Loucy (cell line): ENCODE measurements around the gene TSPAN10.

ENCODE experiments used
- H2AFZ ChIP-seq: fragments of 200-600 bp; sonication (generic); 2 replicates; pipeline ENCODE4 v1.6.0; 2016; ENCODE audit warnings: antibody characterized with exemption, mild to moderate bottlenecking, low read length, moderate library complexity
- H3F3A ChIP-seq: fragments of 200-600 bp; 2 replicates; pipeline ENCODE4 v1.6.0; 2016; ENCODE audit warnings: antibody characterized with exemption, low read depth, mild to moderate bottlenecking
- H3K27me3 ChIP-seq: fragments of 200-600 bp; sonication (generic); 2 replicates; pipeline ENCODE4 v1.6.1; 2014; ENCODE audit warnings: low read length, mild to moderate bottlenecking; ENCODE audit not compliant: insufficient read depth, poor library complexity, severe bottlenecking
- H3K36me3 ChIP-seq: fragments of 200-600 bp; sonication (generic); 2 replicates; pipeline ENCODE4 v1.6.1; 2016; ENCODE audit warnings: low read length; ENCODE audit not compliant: insufficient read depth
- H3K4me1 ChIP-seq: fragments of 200-600 bp; sonication (generic); 2 replicates; pipeline ENCODE4 v1.5.1; 2014; ENCODE audit warnings: low read length, mild to moderate bottlenecking; ENCODE audit not compliant: insufficient read depth, poor library complexity, severe bottlenecking
- H3K4me2 ChIP-seq: fragments of 200-600 bp; sonication (generic); 2 replicates; pipeline ENCODE4 v1.6.0; 2014; ENCODE audit warnings: antibody characterized with exemption, low read length, low read depth, mild to moderate bottlenecking; ENCODE audit not compliant: poor library complexity, severe bottlenecking
- H3K4me3 ChIP-seq: fragments of 200-600 bp; sonication (generic); 2 replicates; pipeline ENCODE4 v1.5.1; 2014; ENCODE audit warnings: low read length, mild to moderate bottlenecking, mixed read lengths; ENCODE audit not compliant: poor library complexity, severe bottlenecking
- H3K79me2 ChIP-seq: fragments of 200-600 bp; sonication (generic); 2 replicates; pipeline ENCODE4 v1.6.1; 2014; ENCODE audit warnings: low read length; ENCODE audit not compliant: insufficient read depth
- H3K9ac ChIP-seq: fragments of 200-600 bp; sonication (generic); 2 replicates; pipeline ENCODE4 v1.6.0; 2014; ENCODE audit warnings: mild to moderate bottlenecking, low read depth, low read length, moderate library complexity; ENCODE audit not compliant: poor library complexity, severe bottlenecking
- H3K9me2 ChIP-seq: fragments of 200-600 bp; sonication (generic); replicated peaks from 2 replicates; pipeline ENCODE4 v1.6.1; 2016; ENCODE audit warnings: low read depth, low read length, mixed read lengths
- H3K9me3 ChIP-seq: fragments of 200-600 bp; sonication (generic); 2 replicates; pipeline ENCODE4 v1.6.1; 2014; ENCODE audit warnings: mild to moderate bottlenecking, antibody characterized with exemption, low read length, low read depth; ENCODE audit not compliant: insufficient read depth
- H4K20me1 ChIP-seq: fragments of 200-600 bp; sonication (generic); 2 replicates; pipeline ENCODE4 v1.6.0; 2014; ENCODE audit warnings: antibody characterized with exemption, low read length, mild to moderate bottlenecking; ENCODE audit not compliant: insufficient read depth, poor library complexity, severe bottlenecking
- EZH2phosphoT487 ChIP-seq: fragments of 200-600 bp; IDR thresholded peaks from 2 replicates; pipeline ENCODE4 v1.6.1; 2018; ENCODE audit warnings: antibody characterized with exemption, mild to moderate bottlenecking, moderate library complexity, borderline replicate concordance
- TF ChIP-seq, protein P1 (sequence below): fragments of 200-600 bp; sonication (generic); conservative IDR thresholded peaks from 2 replicates; pipeline ENCODE4 v1.5.1; 2014; ENCODE audit warnings: mild to moderate bottlenecking, antibody characterized with exemption, low read length

The TSPAN10 gene

GRCh38 chr17:81685108-81685507 is 48.1 kb downstream of the TSPAN10 start:
- H4K20me1 ChIP-seq = peaks cover 20% of the 10 kb centered on the region
- H3K36me3 ChIP-seq = peaks cover 33% of the 10 kb centered on the region; the same call in 1 of the 2 replicates
- H3F3A ChIP-seq = no peaks in the 10 kb centered on the region
- H3K4me1 ChIP-seq = peaks cover 15% of the 10 kb centered on the region
- peaks cover 85% of the 10 kb centered on the region for H3K79me2 ChIP-seq
- H3K4me3 ChIP-seq = peak overlapping the region; percentile 91
- TF ChIP-seq, protein P1, sequence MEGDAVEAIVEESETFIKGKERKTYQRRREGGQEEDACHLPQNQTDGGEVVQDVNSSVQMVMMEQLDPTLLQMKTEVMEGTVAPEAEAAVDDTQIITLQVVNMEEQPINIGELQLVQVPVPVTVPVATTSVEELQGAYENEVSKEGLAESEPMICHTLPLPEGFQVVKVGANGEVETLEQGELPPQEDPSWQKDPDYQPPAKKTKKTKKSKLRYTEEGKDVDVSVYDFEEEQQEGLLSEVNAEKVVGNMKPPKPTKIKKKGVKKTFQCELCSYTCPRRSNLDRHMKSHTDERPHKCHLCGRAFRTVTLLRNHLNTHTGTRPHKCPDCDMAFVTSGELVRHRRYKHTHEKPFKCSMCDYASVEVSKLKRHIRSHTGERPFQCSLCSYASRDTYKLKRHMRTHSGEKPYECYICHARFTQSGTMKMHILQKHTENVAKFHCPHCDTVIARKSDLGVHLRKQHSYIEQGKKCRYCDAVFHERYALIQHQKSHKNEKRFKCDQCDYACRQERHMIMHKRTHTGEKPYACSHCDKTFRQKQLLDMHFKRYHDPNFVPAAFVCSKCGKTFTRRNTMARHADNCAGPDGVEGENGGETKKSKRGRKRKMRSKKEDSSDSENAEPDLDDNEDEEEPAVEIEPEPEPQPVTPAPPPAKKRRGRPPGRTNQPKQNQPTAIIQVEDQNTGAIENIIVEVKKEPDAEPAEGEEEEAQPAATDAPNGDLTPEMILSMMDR = no peak
- no peak for TF ChIP-seq EZH2phosphoT487
- peak overlapping the region; percentile 100 for H3K4me2 ChIP-seq
- H3K9me2 ChIP-seq = no peaks in the 10 kb centered on the region
- no peaks in the 10 kb centered on the region for H3K27me3 ChIP-seq
- no peaks in the 10 kb centered on the region for H3K9me3 ChIP-seq
- H3K9ac ChIP-seq = peak overlapping the region; percentile 91
- no peak overlapping the region for H2AFZ ChIP-seq

DNA sequence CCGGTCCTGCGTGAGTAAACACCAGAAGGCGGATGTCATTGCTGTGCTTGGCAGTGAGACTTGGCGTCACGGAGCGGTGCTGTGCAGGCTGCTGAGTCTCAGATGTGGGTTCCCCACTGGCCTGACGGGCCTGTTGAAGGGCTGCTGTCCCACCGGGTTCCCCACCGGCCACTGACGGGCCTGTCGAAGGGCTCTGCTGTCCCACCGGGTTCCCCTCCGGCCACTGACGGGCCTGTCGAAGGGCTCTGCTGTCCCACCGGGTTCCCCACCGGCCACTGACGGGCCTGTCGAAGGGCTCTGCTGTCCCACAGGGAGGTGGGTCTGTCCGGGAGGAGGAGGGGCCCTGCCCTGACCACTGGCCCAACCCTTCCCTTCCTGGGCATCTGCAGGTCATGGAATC is 49.6 kb downstream of the TSPAN10 start:
- Histone ChIP-seq H4K20me1 (peaks cover 20% of the 10 kb centered on the region), H3K4me1 (peaks cover 15% of the 10 kb centered on the region)

DNA sequence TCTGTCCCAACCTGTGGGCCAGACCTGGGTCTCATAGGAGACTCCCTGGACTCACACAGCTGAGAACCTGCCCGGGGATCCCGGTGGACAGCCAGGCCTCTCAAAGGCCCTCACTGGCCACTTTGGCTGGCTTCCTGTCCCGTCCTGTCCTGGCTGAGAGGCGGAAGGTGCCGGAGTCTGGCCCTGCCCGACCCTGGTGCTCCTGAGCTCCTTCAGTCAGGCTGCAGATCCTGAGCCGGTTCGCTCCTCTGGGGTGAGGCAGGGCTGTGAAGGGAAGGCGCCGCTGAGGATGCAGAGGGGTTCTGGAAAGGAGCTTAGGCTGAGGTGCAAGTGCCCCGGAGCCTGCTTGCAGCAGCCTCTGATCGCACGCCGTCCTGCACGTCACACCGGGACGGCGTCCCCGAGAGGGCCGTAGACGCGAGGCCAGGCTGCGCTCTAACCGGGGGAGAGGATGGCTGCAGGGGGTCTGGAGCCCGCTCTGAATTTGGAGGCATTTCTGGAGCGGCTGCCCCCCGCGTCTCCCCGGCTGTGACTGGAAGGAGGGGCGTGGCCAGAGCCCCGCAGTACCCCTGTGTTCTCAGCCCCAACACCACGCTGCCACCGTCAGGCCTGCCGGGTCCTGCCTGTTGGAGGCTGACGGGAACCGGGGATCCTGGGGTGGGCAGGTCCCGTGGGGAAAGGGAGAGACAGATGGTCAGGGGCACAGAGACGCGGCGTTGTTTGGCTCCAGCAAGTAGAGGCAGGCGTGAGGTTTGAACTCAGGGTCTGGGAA is 51.0 kb downstream of the TSPAN10 start:
- Histone ChIP-seq H3K4me2 (no peak overlapping the region), H3K4me3 (no peak overlapping the region), H3K27me3 (no peaks in the 10 kb centered on the region), H2AFZ (no peak overlapping the region), H3K9me2 (no peaks in the 10 kb centered on the region), H3K9me3 (no peaks in the 10 kb centered on the region), H3F3A (no peaks in the 10 kb centered on the region), H4K20me1 (peaks cover 17% of the 10 kb centered on the region), H3K4me1 (peaks cover 11% of the 10 kb centered on the region), H3K36me3 (peaks cover 55% of the 10 kb centered on the region; the same call in 1 of the 2 replicates), H3K9ac (no peak overlapping the region), H3K79me2 (peaks cover 61% of the 10 kb centered on the region)
- TF ChIP-seq EZH2phosphoT487 = no peak
- TF ChIP-seq, protein P1 = no peak

More for the DNA sequence above, 49.6 kb downstream of the TSPAN10 start:
- TF ChIP-seq, protein P1 = no peak
- TF ChIP-seq EZH2phosphoT487 = no peak
- Histone ChIP-seq H3K4me3 (no peak overlapping the region), H3K27me3 (no peaks in the 10 kb centered on the region), H3K4me2 (no peak overlapping the region), H3F3A (no peaks in the 10 kb centered on the region), H3K9ac (no peak overlapping the region), H3K79me2 (peaks cover 75% of the 10 kb centered on the region), H3K9me2 (no peaks in the 10 kb centered on the region), H2AFZ (no peak overlapping the region), H3K9me3 (no peaks in the 10 kb centered on the region), H3K36me3 (peaks cover 45% of the 10 kb centered on the region; the same call in 1 of the 2 replicates)
